Measurements from ENCODE around the gene CHST11.

GRCh38 chr12:104700324-104700723 is 243.6 kb downstream of the CHST11 start:
- TF ChIP-seq CTCF (IDR thresholded peaks at IDR 0.05; ENCODE audit: low read depth, low read length, poor library complexity, severe bottlenecking) = no peak
- TF ChIP-seq EZH2phosphoT487 (IDR thresholded peaks at IDR 0.05; ENCODE audit: borderline replicate concordance, low read length) = no peak

Data from DOHH2 (cell line).